CD4-positive, alpha-beta T cell treated with Interleukin-17A for 4 hours (primary cell): ENCODE measurements around the gene CHST15.
A peak's percentile ranks its signal among the peaks of the same experiment; 100 is the strongest.

Source experiments
- DNase-seq: peaks from one replicate; pipeline ENCODE4 v3.0.0-alpha.2; 2020; ENCODE audit warnings: mixed read lengths

The CHST15 gene

DNA sequence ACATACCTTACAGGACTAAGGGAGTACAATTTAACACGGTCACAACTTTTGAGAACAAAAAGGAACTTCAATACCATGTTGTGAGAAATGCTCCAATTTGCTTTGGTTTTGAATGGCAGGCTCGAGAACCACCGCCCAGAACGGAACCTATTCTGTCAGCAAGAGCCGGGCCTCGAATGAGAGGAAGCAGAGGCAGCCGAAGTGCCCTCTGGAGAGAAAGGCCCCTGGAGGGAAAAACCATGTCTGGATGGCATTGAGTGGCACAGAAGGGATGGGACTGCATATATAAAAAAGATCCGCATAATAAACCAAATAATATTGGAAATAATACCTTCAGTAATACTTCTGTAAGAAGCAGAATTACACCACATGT, 85.6 kb downstream of the CHST15 start:
- DNase-seq: no peak

GRCh38 chr10:124007102-124007772, 86.2 kb downstream of the CHST15 start:
- no peak for DNase-seq

- DNase-seq: no peak
Observed at GRCh38 chr10:124006526-124006925, 86.9 kb downstream of the CHST15 start.

DNA sequence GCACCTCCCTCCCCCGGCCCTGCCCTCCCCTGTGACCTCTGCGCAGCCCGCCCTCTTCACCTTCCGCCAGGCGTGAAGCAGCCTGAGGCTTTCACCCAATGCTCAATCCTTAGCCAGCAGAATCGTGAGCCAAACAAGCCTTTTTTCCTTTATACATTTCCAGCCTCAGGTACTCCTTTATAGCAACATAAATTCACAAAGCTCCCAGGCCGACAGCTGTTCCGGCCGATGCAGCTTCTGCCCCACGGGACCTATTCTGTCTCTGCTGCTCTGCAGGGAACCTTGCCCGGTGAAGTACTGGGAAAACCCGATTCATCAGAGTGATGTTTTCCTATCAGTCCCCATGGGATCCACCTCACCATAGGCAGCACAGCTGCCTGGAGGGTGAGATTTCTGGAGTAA, 87.4 kb downstream of the CHST15 start:
- DNase-seq: no peak

DNA sequence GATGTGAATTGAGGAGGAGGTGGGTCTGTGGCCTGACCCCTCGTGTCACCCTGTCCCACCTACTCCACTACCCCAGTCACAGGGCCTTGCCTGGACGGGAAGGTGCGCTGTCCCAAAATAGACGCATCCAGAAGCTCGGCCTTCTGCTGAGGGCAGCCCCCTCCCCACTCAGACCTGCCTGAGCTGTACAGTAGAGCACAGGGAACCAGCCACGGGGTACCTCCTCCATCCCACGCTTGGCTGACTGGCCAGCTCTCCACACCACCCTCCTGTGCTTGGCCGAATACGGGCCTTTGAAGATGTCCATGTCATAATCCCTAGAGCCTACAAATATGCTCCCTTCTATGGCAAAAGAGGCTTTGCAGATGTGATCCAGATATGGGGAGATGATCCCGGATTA, 88.3 kb downstream of the CHST15 start:
- no peak for DNase-seq

DNA sequence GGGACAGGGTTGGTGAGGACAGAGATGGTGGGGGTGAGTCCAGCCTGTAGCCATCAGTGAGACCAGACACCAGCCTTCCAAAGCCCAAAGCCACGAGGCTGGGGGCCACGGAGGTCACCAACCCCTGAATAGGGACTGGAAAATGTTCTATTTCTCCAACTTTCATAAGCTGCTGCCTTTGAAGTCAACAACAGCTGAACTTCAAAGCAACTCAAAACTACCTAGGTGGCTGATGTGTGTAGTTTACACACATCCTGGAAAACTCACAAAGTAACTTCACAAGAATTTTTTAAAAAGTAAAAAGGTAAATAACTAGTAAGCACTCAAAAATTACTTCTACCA, 88.8 kb downstream of the CHST15 start:
- no peak for DNase-seq

DNA sequence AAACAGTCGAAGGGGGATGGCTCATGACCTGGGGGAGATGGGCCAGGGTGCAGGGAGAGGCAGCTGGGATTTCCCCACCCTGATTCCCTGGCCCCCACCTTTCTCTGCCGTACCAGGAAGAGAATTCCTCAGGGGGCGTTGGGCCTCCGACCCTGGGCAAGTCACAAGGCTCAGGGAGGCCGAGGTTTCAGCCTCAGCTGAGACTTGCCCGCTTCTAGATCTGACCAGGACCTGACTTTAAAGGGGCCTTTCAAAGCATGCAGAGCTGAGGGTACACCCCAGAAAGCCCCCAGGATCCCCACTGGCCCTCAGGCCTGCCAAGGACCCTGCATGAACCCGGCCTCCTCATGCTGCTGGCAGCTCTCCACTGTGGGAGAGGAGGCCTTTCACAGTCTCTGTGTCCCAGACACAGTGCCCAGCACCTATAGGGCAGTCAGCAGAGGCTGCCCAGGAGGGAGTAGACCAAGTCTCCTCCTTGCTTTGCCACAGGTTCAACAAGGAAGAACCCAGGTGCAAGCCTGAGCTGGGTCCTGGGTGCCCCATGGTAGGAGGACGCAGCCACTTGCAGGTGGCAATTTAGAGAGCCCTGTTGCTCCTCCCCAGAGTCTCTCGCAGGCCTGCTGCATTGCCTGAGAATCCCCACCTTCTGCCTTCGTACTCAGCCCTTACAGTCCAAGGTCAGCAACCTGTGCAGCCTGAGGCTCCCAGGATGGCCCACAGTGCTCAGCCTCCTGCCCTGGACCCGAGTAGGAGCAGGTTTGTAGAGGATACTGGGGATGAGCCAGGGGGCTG, 89.3 kb downstream of the CHST15 start:
- no peak for DNase-seq

- no peak for DNase-seq
Observed at GRCh38 chr10:124003481-124003870, 89.9 kb downstream of the CHST15 start.

DNA sequence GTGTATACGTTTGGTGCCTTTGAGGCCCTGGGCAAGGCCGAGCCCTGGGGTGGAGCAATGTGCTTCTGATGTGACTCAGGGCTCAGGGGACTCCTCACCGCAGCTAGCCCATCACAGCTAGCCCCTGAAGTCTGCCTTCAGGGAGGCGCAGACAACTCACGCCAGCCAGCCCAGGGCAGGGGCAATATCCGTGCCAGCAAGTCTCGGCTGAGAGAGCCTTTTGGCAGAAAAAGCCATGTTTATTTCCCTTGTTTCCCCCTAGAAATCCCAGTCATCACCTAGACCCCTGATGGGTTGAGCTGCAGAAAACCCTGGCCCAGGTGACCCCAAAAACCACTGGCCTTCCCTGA, 90.4 kb downstream of the CHST15 start:
- no peak for DNase-seq

DNA sequence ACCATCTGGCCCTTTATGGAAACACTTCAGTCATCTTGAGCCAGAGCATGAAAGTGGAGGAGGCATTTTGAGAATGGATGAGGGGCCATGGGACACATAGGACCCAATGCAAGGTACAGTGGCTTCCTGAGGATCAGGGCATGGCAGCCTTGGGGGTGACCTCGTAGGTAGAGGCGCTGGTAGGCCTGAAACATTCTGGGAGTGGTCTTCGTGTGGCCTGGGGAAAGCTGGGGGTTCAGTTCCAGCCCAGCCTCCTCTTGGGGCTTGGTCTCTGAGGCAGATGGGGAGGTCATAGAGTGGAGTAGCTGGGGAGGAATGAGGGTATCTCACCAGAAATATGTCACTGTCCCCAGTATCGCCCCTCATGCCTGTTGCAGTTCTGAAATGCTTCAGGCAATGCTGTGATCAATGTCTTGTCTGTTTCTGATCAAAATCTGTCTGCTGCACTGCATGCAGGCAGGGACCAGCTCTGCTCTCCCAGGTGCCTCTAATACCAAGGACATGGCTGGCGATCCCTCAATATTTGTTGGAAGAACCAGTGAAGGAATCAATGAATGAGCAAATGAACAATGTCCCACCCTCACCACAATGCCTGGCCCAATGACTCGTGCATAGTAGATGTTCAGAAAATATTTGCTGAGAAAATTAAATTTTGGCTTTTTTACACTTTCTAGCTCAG, 90.9 kb downstream of the CHST15 start:
- DNase-seq: no peak

GRCh38 chr10:124001391-124002148, 91.8 kb downstream of the CHST15 start:
- DNase-seq: no peak

DNA sequence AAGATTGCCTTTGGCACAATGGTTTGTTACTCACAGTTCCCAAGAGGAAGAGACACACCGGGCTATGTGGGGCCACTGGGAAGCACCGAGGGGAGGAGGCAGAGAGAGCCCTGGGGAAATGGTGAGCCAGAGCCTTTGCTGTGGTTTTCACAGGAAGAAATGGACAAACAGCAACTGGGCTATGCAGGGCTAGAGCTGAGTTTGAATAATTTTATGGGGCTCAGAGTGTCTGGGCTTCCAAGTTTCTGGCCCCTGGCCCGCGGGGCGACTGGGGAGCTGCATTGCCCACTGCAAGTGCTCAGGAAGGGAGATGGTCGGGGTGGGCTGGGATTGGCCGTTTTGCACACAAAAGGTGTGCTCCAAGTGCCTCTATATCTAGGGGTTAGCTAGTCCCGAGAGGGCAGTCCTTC, 92.6 kb downstream of the CHST15 start:
- no peak for DNase-seq

DNA sequence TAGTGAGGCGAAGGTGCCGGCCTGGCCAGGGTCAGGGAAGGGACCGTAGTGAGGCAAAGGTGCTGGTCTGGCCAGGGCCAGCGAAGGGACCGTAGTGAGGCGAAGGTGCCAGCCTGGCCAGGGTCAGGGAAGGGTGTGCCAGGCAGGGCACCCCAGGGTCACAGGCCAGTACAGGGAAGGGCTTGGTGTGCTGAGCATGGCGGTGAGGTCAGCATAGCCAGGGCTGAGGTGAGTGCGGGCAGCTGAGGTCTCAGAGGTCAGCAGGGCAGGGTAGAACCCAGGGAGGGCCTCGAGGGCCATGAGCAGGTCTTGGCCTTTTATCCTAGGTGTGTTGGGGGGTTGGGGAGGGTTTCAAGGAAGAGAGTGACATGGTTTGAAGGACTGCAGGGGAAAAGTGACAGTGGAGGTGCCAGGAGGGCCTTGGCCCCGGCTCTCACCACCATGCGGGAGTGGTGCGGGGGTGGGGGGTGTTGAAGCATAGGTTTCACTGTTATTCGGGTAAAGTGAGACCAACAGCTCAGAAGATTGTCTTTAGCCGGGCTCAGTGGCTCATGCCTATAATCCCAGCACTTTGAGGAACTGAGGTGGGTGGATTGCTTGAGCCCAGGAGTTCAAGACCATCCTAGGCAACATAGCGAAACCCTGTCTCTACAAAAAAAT, 93.3 kb downstream of the CHST15 start:
- no peak for DNase-seq

GRCh38 chr10:123999261-123999660, 94.1 kb downstream of the CHST15 start:
- no peak for DNase-seq

- DNase-seq: no peak
Observed at GRCh38 chr10:123998197-123999141, 94.9 kb downstream of the CHST15 start.

GRCh38 chr10:123997486-123998196, 95.8 kb downstream of the CHST15 start:
- no peak for DNase-seq

DNA sequence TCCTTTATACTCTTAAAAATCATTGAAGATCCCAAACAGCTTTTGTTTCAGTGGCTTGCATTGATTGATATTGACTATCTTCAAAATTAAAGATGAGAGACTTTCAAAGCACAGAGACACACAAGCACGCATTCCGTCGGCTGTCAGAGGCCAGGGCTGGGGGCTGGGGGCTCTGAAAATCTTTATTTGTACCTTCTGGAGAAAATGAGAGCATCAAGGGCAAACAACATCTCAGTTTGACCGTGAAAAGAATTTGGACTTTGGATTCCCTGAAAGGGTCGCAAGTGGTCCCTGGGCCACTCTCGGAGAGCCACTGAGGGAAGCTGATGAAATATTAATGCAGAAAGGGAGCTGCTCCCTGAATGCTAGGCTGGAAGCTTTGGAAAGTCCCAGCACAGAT, 96.4 kb downstream of the CHST15 start:
- DNase-seq: no peak

- no peak for DNase-seq
Observed at GRCh38 chr10:123996302-123996701, 97.1 kb downstream of the CHST15 start.

GRCh38 chr10:123995461-123996131, 97.8 kb downstream of the CHST15 start:
- peak; percentile 53 for DNase-seq

- DNase-seq: no peak
Observed at GRCh38 chr10:123995082-123995460, 98.3 kb downstream of the CHST15 start.
